HG03575 (cell line): ENCODE data around the gene MOB3B.
A peak's percentile ranks its signal among the peaks of the same experiment; 100 is the strongest.
"Not testable (repeated sequence)": the region's sequence is repeated elsewhere in the genome, so short reads cannot be mapped to it uniquely, and the experiment has no call there.

Experiments used
- ATAC-seq: cut with Tn5 transposase; IDR thresholded peaks from one replicate; pipeline ENCODE4 v1.9.1; 2021; ENCODE audit not compliant: unreplicated experiment, insufficient number of reproducible peaks, low FRiP score; ENCODE audit errors: extremely low read depth

Gene MOB3B

GRCh38 chr9:27523141-27523540, 6.5 kb downstream of the MOB3B start:
- ATAC-seq = no peak

GRCh38 chr9:27520986-27521385, 8.6 kb downstream of the MOB3B start:
- no peak for ATAC-seq

GRCh38 chr9:27519466-27520465, 9.8 kb downstream of the MOB3B start:
- no peak for ATAC-seq

- no peak for ATAC-seq
These were observed 10.8 kb downstream of the MOB3B start for GRCh38 chr9:27518809-27519208.

GRCh38 chr9:27518006-27518405, 11.6 kb downstream of the MOB3B start:
- ATAC-seq = no peak

GRCh38 chr9:27514551-27514950, 15.1 kb downstream of the MOB3B start:
- no peak for ATAC-seq

GRCh38 chr9:27511771-27512170, 17.8 kb downstream of the MOB3B start:
- no peak for ATAC-seq

- ATAC-seq = no peak
These were observed 18.8 kb downstream of the MOB3B start for GRCh38 chr9:27510780-27511179.

GRCh38 chr9:27506981-27507380, 22.6 kb downstream of the MOB3B start:
- ATAC-seq = no peak

- no peak for ATAC-seq
These were observed 23.9 kb downstream of the MOB3B start for GRCh38 chr9:27505744-27506161.

GRCh38 chr9:27504259-27504658, 25.4 kb downstream of the MOB3B start:
- no peak for ATAC-seq

GRCh38 chr9:27503623-27504022, 26.0 kb downstream of the MOB3B start:
- ATAC-seq = no peak

- ATAC-seq = not testable (repeated sequence)
These were observed 28.7 kb downstream of the MOB3B start for GRCh38 chr9:27500902-27501301.

GRCh38 chr9:27499451-27499850, 30.2 kb downstream of the MOB3B start:
- ATAC-seq = no peak

GRCh38 chr9:27497883-27498417, 31.7 kb downstream of the MOB3B start:
- no peak for ATAC-seq

GRCh38 chr9:27496135-27496504, 33.5 kb downstream of the MOB3B start:
- no peak for ATAC-seq

- no peak for ATAC-seq
These were observed 34.0 kb downstream of the MOB3B start for GRCh38 chr9:27495480-27496134.

GRCh38 chr9:27491154-27491553, 38.5 kb downstream of the MOB3B start:
- no peak for ATAC-seq

- peak; percentile 86 for ATAC-seq
These were observed 40.3 kb downstream of the MOB3B start for GRCh38 chr9:27489087-27489876.
